Activated CD8-positive, alpha-beta memory T cell treated with anti-CD3 and anti-CD28 coated beads, Interleukin-2, amount 10 ng/mL, durations not matched to agents 7 days and 5 days (primary cell): ENCODE measurements around the gene TRPV4. TPM values are rescaled to one million over a fixed set of nuclear protein-coding genes. Genes with fewer than 3 reads are reported as not detected.

Source experiments
- ATAC-seq: fragments of 150-1000 bp; cut with Tn5 transposase; one replicate; pipeline ENCODE4 v1.10.0; 2021; ENCODE audit warnings: moderate library complexity
- CTCF ChIA-PET: fragments of 350-600 bp; sonication (Branson Sonifier 250); formaldehyde crosslinking; loops from one replicate; lab custom pipeline; 2021; ENCODE audit warnings: antibody characterized with exemption; lab: Charles Lee
- DNase-seq: peaks from one replicate; pipeline ENCODE4 v3.0.0-alpha.2; 2020
- H3K27ac Mint-ChIP-seq: one replicate; pipeline ENCODE4 v1.8.0; 2021; ENCODE audit warnings: mild to moderate bottlenecking, mixed read lengths
- H3K27me3 Mint-ChIP-seq: one replicate; pipeline ENCODE4 v1.8.0; 2021; ENCODE audit warnings: mixed read lengths
- H3K36me3 Mint-ChIP-seq: one replicate; pipeline ENCODE4 v1.8.0; 2021; ENCODE audit warnings: mild to moderate bottlenecking, mixed read lengths
- H3K4me1 Mint-ChIP-seq: one replicate; pipeline ENCODE4 v1.8.0; 2021; ENCODE audit warnings: mixed read lengths
- H3K4me3 Mint-ChIP-seq: one replicate; pipeline ENCODE4 v1.8.0; 2021; ENCODE audit warnings: mild to moderate bottlenecking, moderate library complexity, mixed read lengths
- H3K9me3 Mint-ChIP-seq: one replicate; pipeline ENCODE4 v1.8.0; 2022; ENCODE audit warnings: low read depth, mixed read lengths
- total RNA-seq, 2 experiments: library from RNA; stranded (reverse); gene quantifications; one replicate each; pipeline ENCODE4 v1.2.3, GENCODE V29; 2021

TRPV4 gene
- total RNA-seq, 2 experiments from 2014 or later = not detected

GRCh38 chr12:109789526-109790048 is 43.6 kb downstream of the TRPV4 start:
- no peak for ATAC-seq
- no peak for DNase-seq
- Mint-ChIP-seq H3K27me3 (peaks cover 11% of the 10 kb centered on the region), H3K36me3 (no peaks in the 10 kb centered on the region), H3K4me3 (no peak overlapping the region), H3K9me3 (no peaks in the 10 kb centered on the region), H3K4me1 (no peaks in the 10 kb centered on the region), H3K27ac (no peak overlapping the region)
- CTCF ChIA-PET = no interaction called here

GRCh38 chr12:109786799-109787198 is 46.4 kb downstream of the TRPV4 start:
- Mint-ChIP-seq H3K4me1 (no peaks in the 10 kb centered on the region), H3K4me3 (no peak overlapping the region), H3K27ac (no peak overlapping the region), H3K9me3 (no peaks in the 10 kb centered on the region), H3K27me3 (peaks cover 3% of the 10 kb centered on the region), H3K36me3 (no peaks in the 10 kb centered on the region)
- ATAC-seq (no peak), DNase-seq (no peak)
- CTCF ChIA-PET = no interaction called here

- DNase-seq = no peak
- Mint-ChIP-seq H3K4me1 (no peaks in the 10 kb centered on the region), H3K36me3 (no peaks in the 10 kb centered on the region), H3K27ac (no peak overlapping the region), H3K27me3 (peaks cover 3% of the 10 kb centered on the region), H3K9me3 (no peaks in the 10 kb centered on the region), H3K4me3 (no peak overlapping the region)
- CTCF ChIA-PET = interaction anchor here (1.6 kb wide), 1 partner anchor 11 kb away, joined by 10 read pairs; no protein-coding TSS in a partner anchor
- no peak for ATAC-seq
Observed at GRCh38 chr12:109785854-109786253, 47.3 kb downstream of the TRPV4 start.

GRCh38 chr12:109783965-109784244 is 49.3 kb downstream of the TRPV4 start:
- no peak for DNase-seq
- no peaks in the 10 kb centered on the region for H3K36me3 Mint-ChIP-seq
- peaks cover 3% of the 10 kb centered on the region for H3K27me3 Mint-ChIP-seq
- no peaks in the 10 kb centered on the region for H3K4me1 Mint-ChIP-seq
- ATAC-seq = no peak
- CTCF ChIA-PET = no interaction called here
- no peaks in the 10 kb centered on the region for H3K9me3 Mint-ChIP-seq
- no peak overlapping the region for H3K27ac Mint-ChIP-seq
- no peak overlapping the region for H3K4me3 Mint-ChIP-seq

GRCh38 chr12:109783135-109783964 is 49.8 kb downstream of the TRPV4 start:
- Mint-ChIP-seq H3K36me3 (peaks cover 2% of the 10 kb centered on the region), H3K9me3 (no peaks in the 10 kb centered on the region), H3K4me1 (no peaks in the 10 kb centered on the region), H3K4me3 (no peak overlapping the region), H3K27me3 (peaks cover 3% of the 10 kb centered on the region), H3K27ac (no peak overlapping the region)
- ATAC-seq (no peak), DNase-seq (no peak)
- CTCF ChIA-PET = no interaction called here

GRCh38 chr12:109782326-109782703 is 50.9 kb downstream of the TRPV4 start:
- no peak overlapping the region for H3K4me3 Mint-ChIP-seq
- H3K36me3 Mint-ChIP-seq = peaks cover 2% of the 10 kb centered on the region
- no peak overlapping the region for H3K27ac Mint-ChIP-seq
- H3K27me3 Mint-ChIP-seq = peaks cover 3% of the 10 kb centered on the region
- H3K9me3 Mint-ChIP-seq = no peaks in the 10 kb centered on the region
- H3K4me1 Mint-ChIP-seq = peaks cover 5% of the 10 kb centered on the region
- no peak for ATAC-seq
- no peak for DNase-seq
- CTCF ChIA-PET = interaction anchor here (0.7 kb wide), 1 partner anchor 44 kb away, joined by 3 read pairs; no protein-coding TSS in a partner anchor

GRCh38 chr12:109781668-109782325 is 51.4 kb downstream of the TRPV4 start:
- Mint-ChIP-seq H3K27ac (no peak overlapping the region), H3K27me3 (peaks cover 3% of the 10 kb centered on the region), H3K4me1 (peaks cover 6% of the 10 kb centered on the region), H3K9me3 (no peaks in the 10 kb centered on the region), H3K4me3 (no peak overlapping the region), H3K36me3 (peaks cover 2% of the 10 kb centered on the region)
- ATAC-seq (no peak), DNase-seq (no peak)
- CTCF ChIA-PET = interaction anchor here (0.7 to 1.0 kb wide), 3 partner anchors 44 to 187 kb away, joined by 3 read pairs; no protein-coding TSS in a partner anchor

- H3K27ac Mint-ChIP-seq = no peak overlapping the region
- CTCF ChIA-PET = interaction anchor here (1.0 to 1.8 kb wide), 2 partner anchors 66 to 263 kb away, joined by 3 to 7 read pairs; no protein-coding TSS in a partner anchor
- H3K4me3 Mint-ChIP-seq = no peak overlapping the region
- peaks cover 2% of the 10 kb centered on the region for H3K36me3 Mint-ChIP-seq
- H3K9me3 Mint-ChIP-seq = no peaks in the 10 kb centered on the region
- H3K4me1 Mint-ChIP-seq = peaks cover 6% of the 10 kb centered on the region
- H3K27me3 Mint-ChIP-seq = no peaks in the 10 kb centered on the region
- ATAC-seq (no peak), DNase-seq (no peak)
Observed at GRCh38 chr12:109779382-109779781, 53.8 kb downstream of the TRPV4 start.

- peaks cover 4% of the 10 kb centered on the region for H3K27me3 Mint-ChIP-seq
- no peak overlapping the region for H3K4me3 Mint-ChIP-seq
- no peak for ATAC-seq
- CTCF ChIA-PET = interaction anchor here (1.0 to 1.8 kb wide), 2 partner anchors 67 to 262 kb away, joined by 3 to 7 read pairs; no protein-coding TSS in a partner anchor
- no peak overlapping the region for H3K27ac Mint-ChIP-seq
- H3K4me1 Mint-ChIP-seq = peaks cover 7% of the 10 kb centered on the region
- H3K36me3 Mint-ChIP-seq = peaks cover 2% of the 10 kb centered on the region
- DNase-seq = no peak
- no peaks in the 10 kb centered on the region for H3K9me3 Mint-ChIP-seq
Observed at GRCh38 chr12:109778684-109779083, 54.5 kb downstream of the TRPV4 start.

GRCh38 chr12:109777544-109777943 is 55.7 kb downstream of the TRPV4 start:
- H3K27me3 Mint-ChIP-seq = peaks cover 6% of the 10 kb centered on the region
- no peaks in the 10 kb centered on the region for H3K9me3 Mint-ChIP-seq
- H3K4me1 Mint-ChIP-seq = peaks cover 10% of the 10 kb centered on the region
- no peak overlapping the region for H3K27ac Mint-ChIP-seq
- CTCF ChIA-PET = interaction anchor here (1.2 to 6.3 kb wide), 4 partner anchors 17 to 350 kb away, joined by 3 to 74 read pairs (median 26); no protein-coding TSS in a partner anchor
- DNase-seq = peak; percentile 75
- ATAC-seq = peak; percentile 81
- H3K4me3 Mint-ChIP-seq = peak overlapping the region; percentile 56
- H3K36me3 Mint-ChIP-seq = peaks cover 2% of the 10 kb centered on the region

- peaks cover 10% of the 10 kb centered on the region for H3K4me1 Mint-ChIP-seq
- CTCF ChIA-PET = interaction anchor here (1.1 to 6.3 kb wide), 8 partner anchors 14 to 349 kb away, joined by 3 to 74 read pairs (median 8); no protein-coding TSS in a partner anchor
- no peak overlapping the region for H3K27ac Mint-ChIP-seq
- no peaks in the 10 kb centered on the region for H3K9me3 Mint-ChIP-seq
- ATAC-seq (no peak), DNase-seq (no peak)
- peaks cover 6% of the 10 kb centered on the region for H3K27me3 Mint-ChIP-seq
- H3K4me3 Mint-ChIP-seq = no peak overlapping the region
- peaks cover 2% of the 10 kb centered on the region for H3K36me3 Mint-ChIP-seq
Observed at GRCh38 chr12:109776624-109777023, 56.6 kb downstream of the TRPV4 start.

- Mint-ChIP-seq H3K4me1 (peaks cover 10% of the 10 kb centered on the region), H3K27me3 (peaks cover 6% of the 10 kb centered on the region), H3K36me3 (peaks cover 2% of the 10 kb centered on the region), H3K4me3 (no peak overlapping the region), H3K9me3 (no peaks in the 10 kb centered on the region), H3K27ac (no peak overlapping the region)
- peak; percentile 81 for ATAC-seq
- DNase-seq = peak; percentile 80
- CTCF ChIA-PET = interaction anchor here (0.6 to 6.3 kb wide), 24 partner anchors 9 to 348 kb away, joined by 3 to 74 read pairs (median 5); partner anchors contain the start of genes FAM222A, MMAB and MVK
Observed at GRCh38 chr12:109775172-109775881, 57.9 kb downstream of the TRPV4 start.
